ENCODE results near the gene KCNN3. TPM values are rescaled to one million over a fixed set of nuclear protein-coding genes. Genes with fewer than 3 reads are reported as not detected.

The KCNN3 gene
- total RNA-seq, result 0.84 and 1.1 TPM in 2 replicates
- long read RNA-seq, result 0 reads

DNA sequence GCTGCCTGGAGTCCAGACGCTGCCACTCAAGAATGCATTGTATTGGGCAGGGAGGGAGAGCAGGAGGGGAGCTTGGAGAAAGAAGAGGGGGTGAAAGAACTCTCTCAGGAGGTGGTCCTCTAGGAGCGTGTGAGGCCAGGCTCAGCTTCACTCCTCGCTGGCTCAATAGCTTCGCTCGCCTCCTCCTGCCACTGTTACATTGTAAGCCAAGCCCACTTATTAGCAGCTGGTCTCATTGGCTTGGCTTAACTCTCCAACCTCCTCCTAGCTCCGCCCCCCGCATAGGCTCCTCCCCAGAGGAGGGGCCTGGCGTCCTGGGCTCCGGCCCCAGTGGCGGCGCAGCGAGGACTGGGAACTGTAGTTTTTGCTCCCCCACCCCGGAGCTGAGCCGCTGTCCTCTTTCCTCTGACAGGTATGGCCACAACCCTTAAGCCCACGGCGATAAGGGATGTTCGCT, at the start of gene KCNN3:
KCNN3 (minus strand) TSS at position 167 of the 457 bp plus-strand sequence. CDS start 317 bp downstream, outside the sequence.
- Mint-ChIP-seq H3K36me3 (ENCODE audit: low read depth) (no peaks in the 10 kb centered on the region), H3K4me1 (peaks cover 40% of the 10 kb centered on the region), H3K27ac (ENCODE audit: unreplicated experiment) (peak within 1 kb of the TSS; percentile 86), H3K27me3 (ENCODE audit: low read depth) (peaks cover 31% of the 10 kb centered on the region), H3K4me3 (peak within 1 kb of the TSS; percentile 84), H3K9me3 (no peaks in the 10 kb centered on the region)
- peak; percentile 94 for DNase-seq (ENCODE audit: low read depth, low spot score)
- TF ChIP-seq, protein P1, sequence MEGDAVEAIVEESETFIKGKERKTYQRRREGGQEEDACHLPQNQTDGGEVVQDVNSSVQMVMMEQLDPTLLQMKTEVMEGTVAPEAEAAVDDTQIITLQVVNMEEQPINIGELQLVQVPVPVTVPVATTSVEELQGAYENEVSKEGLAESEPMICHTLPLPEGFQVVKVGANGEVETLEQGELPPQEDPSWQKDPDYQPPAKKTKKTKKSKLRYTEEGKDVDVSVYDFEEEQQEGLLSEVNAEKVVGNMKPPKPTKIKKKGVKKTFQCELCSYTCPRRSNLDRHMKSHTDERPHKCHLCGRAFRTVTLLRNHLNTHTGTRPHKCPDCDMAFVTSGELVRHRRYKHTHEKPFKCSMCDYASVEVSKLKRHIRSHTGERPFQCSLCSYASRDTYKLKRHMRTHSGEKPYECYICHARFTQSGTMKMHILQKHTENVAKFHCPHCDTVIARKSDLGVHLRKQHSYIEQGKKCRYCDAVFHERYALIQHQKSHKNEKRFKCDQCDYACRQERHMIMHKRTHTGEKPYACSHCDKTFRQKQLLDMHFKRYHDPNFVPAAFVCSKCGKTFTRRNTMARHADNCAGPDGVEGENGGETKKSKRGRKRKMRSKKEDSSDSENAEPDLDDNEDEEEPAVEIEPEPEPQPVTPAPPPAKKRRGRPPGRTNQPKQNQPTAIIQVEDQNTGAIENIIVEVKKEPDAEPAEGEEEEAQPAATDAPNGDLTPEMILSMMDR (conservative IDR thresholded peaks at IDR 0.05), result no peak

- Mint-ChIP-seq H3K36me3 (ENCODE audit: low read depth) (peaks cover 17% of the 10 kb centered on the region), H3K27me3 (ENCODE audit: low read depth) (no peaks in the 10 kb centered on the region), H3K27ac (ENCODE audit: unreplicated experiment) (no peak overlapping the region), H3K4me3 (no peak overlapping the region), H3K4me1 (no peaks in the 10 kb centered on the region), H3K9me3 (peaks cover 13% of the 10 kb centered on the region)
- TF ChIP-seq, protein P1 (conservative IDR thresholded peaks at IDR 0.05), result no peak
- no peak for DNase-seq (ENCODE audit: low read depth, low spot score)
Measured at GRCh38 chr1:154913273-154913672, 43.2 kb upstream of the KCNN3 start.

- Mint-ChIP-seq H3K27ac (ENCODE audit: unreplicated experiment) (no peak overlapping the region), H3K4me1 (no peaks in the 10 kb centered on the region), H3K36me3 (ENCODE audit: low read depth) (peaks cover 21% of the 10 kb centered on the region), H3K27me3 (ENCODE audit: low read depth) (no peaks in the 10 kb centered on the region), H3K9me3 (peaks cover 17% of the 10 kb centered on the region), H3K4me3 (no peak overlapping the region)
- TF ChIP-seq, protein P1 (conservative IDR thresholded peaks at IDR 0.05), result no peak
- DNase-seq (ENCODE audit: low read depth, low spot score), result no peak
Measured at GRCh38 chr1:154912755-154913154, 42.7 kb upstream of the KCNN3 start.

DNA sequence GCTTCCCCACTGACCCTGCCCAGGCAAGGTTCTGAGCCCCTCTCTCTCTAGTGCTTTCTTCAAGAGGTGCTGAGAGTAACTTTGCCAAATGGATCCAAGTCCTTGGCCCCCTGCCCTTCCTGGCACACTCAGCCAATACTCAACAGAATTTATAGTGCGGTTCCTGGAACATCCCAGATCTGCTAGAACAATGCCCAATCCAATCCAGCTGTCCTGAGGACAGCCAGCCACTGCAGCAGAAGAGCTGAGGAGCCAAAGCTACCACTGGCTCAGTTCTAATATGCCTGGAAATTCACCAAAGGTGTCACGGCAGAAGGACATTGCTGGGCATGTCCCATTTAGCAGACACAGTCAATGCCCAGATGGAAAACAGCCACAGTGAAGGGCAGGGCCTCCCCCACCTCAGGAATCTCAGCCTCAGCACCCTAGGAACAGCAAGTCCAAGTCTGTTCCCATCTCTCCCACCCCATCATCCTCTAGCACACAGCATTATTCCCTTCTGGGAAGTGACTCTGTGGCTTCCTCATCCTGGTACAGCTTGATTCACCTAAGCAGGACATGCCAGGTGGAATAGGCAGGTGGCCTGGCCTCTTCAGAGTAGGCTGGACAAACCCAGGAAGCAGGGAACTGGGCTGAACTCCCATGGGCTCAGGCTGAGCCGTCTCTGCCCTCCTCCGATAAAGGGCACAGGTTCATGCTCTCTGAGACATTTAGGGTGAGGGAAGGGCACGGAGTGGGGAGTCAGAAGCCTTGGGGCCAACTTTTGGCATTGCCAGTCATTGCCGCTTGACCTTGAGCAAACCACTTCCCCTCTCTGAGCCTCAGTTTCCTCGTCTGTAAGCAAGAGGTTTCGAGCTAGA, 41.8 kb upstream of the KCNN3 start:
- Mint-ChIP-seq H3K4me1 (no peaks in the 10 kb centered on the region), H3K27me3 (ENCODE audit: low read depth) (no peaks in the 10 kb centered on the region)
- DNase-seq (ENCODE audit: low read depth, low spot score), result no peak

GRCh38 chr1:154910851-154911250, 40.8 kb upstream of the KCNN3 start:
- TF ChIP-seq, protein P1 (conservative IDR thresholded peaks at IDR 0.05), result no peak
- Mint-ChIP-seq H3K9me3 (peaks cover 18% of the 10 kb centered on the region), H3K27me3 (ENCODE audit: low read depth) (no peaks in the 10 kb centered on the region), H3K4me1 (no peaks in the 10 kb centered on the region), H3K27ac (ENCODE audit: unreplicated experiment) (no peak overlapping the region), H3K4me3 (no peak overlapping the region), H3K36me3 (ENCODE audit: low read depth) (peaks cover 18% of the 10 kb centered on the region)
- no peak for DNase-seq (ENCODE audit: low read depth, low spot score)

More for the DNA sequence above, 41.8 kb upstream of the KCNN3 start:
- TF ChIP-seq, protein P1 (conservative IDR thresholded peaks at IDR 0.05), result no peak
- Mint-ChIP-seq H3K4me3 (no peak overlapping the region), H3K9me3 (peaks cover 20% of the 10 kb centered on the region), H3K27ac (ENCODE audit: unreplicated experiment) (peak overlapping the region; percentile 32), H3K36me3 (ENCODE audit: low read depth) (peaks cover 24% of the 10 kb centered on the region)

Data from neural crest cell (in vitro differentiated cells).